HepG2 (cell line): ENCODE data around the gene SCAPER. TPM values are rescaled to one million over a fixed set of nuclear protein-coding genes. Genes with fewer than 3 reads are reported as not detected.

ENCODE experiments used
- LBX2 ChIP-seq: sonication (generic); formaldehyde crosslinking; IDR thresholded peaks from 2 replicates; pipeline ENCODE4 v1.5.0; 2020; ENCODE audit warnings: missing genetic modification reagents, mild to moderate bottlenecking, borderline replicate concordance
- NR2F2 ChIP-seq: IDR thresholded peaks from 2 replicates; pipeline ENCODE4 v1.6.1; 2012; ENCODE audit warnings: low read depth, inconsistent platforms, borderline replicate concordance
- RCOR2 ChIP-seq: IDR thresholded peaks from 2 replicates; pipeline ENCODE4 v1.6.1; 2016; ENCODE audit warnings: missing biosample characterization, missing genetic modification reagents
- RFXAP ChIP-seq: sonication (generic); formaldehyde crosslinking; IDR thresholded peaks from 2 replicates; pipeline ENCODE4 v1.4.0; 2020; ENCODE audit warnings: missing genetic modification reagents, borderline replicate concordance
- STAG1 ChIP-seq: sonication (generic); formaldehyde crosslinking; IDR thresholded peaks from 2 replicates; pipeline ENCODE4 v1.4.0; 2020; ENCODE audit warnings: missing genetic modification reagents
- ZNF407 ChIP-seq: sonication (generic); formaldehyde crosslinking; IDR thresholded peaks from one replicate; pipeline ENCODE4 v1.5.1; 2020; ENCODE audit warnings: mild to moderate bottlenecking, missing genetic modification reagents; ENCODE audit errors: not compliant biosample characterization
- ZNF768 ChIP-seq: sonication (generic); formaldehyde crosslinking; IDR thresholded peaks from 2 replicates; pipeline ENCODE4 v1.4.0; 2020; ENCODE audit warnings: missing genetic modification reagents
- ZNF782 ChIP-seq: sonication (generic); formaldehyde crosslinking; IDR thresholded peaks from 2 replicates; pipeline ENCODE4 v1.4.0; 2020; ENCODE audit warnings: missing genetic modification reagents, mild to moderate bottlenecking, borderline replicate concordance
- polyA plus RNA-seq, 8 experiments: library from polyadenylated mRNA; depleted of rRNA in 3 of 8; stranded (reverse) in 7 of 8; unstranded in 1 of 8; fragments of >200 nt; fragmentation: Illumina TruSeq in 4 of 8; extraction: Trizol in 4 of 8; gene quantifications; 2 replicates each; pipeline versions ENCODE4 v1.2.1 to v1.2.3, GENCODE V29; 2011 to 2016; ENCODE audit warnings: low read depth in 4 of 8, missing spikeins in 1 of 8, mixed read lengths in 1 of 8; ENCODE audit not compliant: insufficient read depth in 1 of 8
- total RNA-seq, 5 experiments: library from RNA; depleted of rRNA; stranded (reverse); fragments of >200 nt; fragmentation: Illumina TruSeq; extraction: Trizol; gene quantifications; 2 replicates each; pipeline ENCODE4 v1.2.3, GENCODE V29; 2016; ENCODE audit warnings: low read depth in 1 of 5

Gene SCAPER
- total and polyA plus RNA-seq, 2 of the 13 experiments (the other 11 are each of a cell fraction or from before 2014, with no cell fraction given) = 4.3 to 10.5 TPM

- TF ChIP-seq ZNF782 (CRISPR knock-in tag) (no peak), RFXAP (CRISPR knock-in tag) (no peak), STAG1 (CRISPR knock-in tag) (no peak), ZNF768 (CRISPR knock-in tag) (no peak), LBX2 (no peak), ZNF407 (CRISPR knock-in tag) (no peak), RCOR2 (no peak), NR2F2 (no peak)
Measured at GRCh38 chr15:76381366-76381765, 523.8 kb downstream of the SCAPER start (continued).
